ENCODE data around the gene CHRNA1.

Gene CHRNA1

GRCh38 chr2:174766271-174766670, 2.0 kb upstream of the CHRNA1 start:
- Histone ChIP-seq H3K9me3 (ENCODE audit: low read length) (no peaks in the 10 kb centered on the region), H3K4me3 (ENCODE audit: low read depth, low read length, poor library complexity, severe bottlenecking) (no peak overlapping the region), H3K9ac (ENCODE audit: low read length) (no peak overlapping the region), H3K27me3 (ENCODE audit: insufficient read depth, low read length) (no peaks in the 10 kb centered on the region), H3K36me3 (ENCODE audit: insufficient read depth, low read length) (no peaks in the 10 kb centered on the region), H3K9me2 (ENCODE audit: low read depth, low read length) (no peaks in the 10 kb centered on the region), H2AFZ (ENCODE audit: low read length) (no peak overlapping the region), H3K27ac (ENCODE audit: low read depth, low read length, poor library complexity, severe bottlenecking) (no peak overlapping the region), H3K79me2 (ENCODE audit: insufficient read depth, low read length) (no peaks in the 10 kb centered on the region), H3K4me1 (ENCODE audit: insufficient read depth, low read length, severe bottlenecking) (peaks cover 13% of the 10 kb centered on the region), H3K4me2 (ENCODE audit: low read length) (no peak overlapping the region), H4K20me1 (ENCODE audit: insufficient read depth, low read length) (no peaks in the 10 kb centered on the region), H3F3A (ENCODE audit: insufficient read depth, low read length) (no peaks in the 10 kb centered on the region)
- TF ChIP-seq CTCF (IDR thresholded peaks at IDR 0.05; ENCODE audit: low read length), result no peak
- no peak for TF ChIP-seq EZH2 (IDR thresholded peaks at IDR 0.05; ENCODE audit: borderline replicate concordance, low read length)

GRCh38 chr2:174765576-174765975, 1.3 kb upstream of the CHRNA1 start:
- Histone ChIP-seq H3K9me3 (ENCODE audit: low read length) (no peaks in the 10 kb centered on the region), H3K27me3 (ENCODE audit: insufficient read depth, low read length) (no peaks in the 10 kb centered on the region), H3F3A (ENCODE audit: insufficient read depth, low read length) (no peaks in the 10 kb centered on the region), H3K27ac (ENCODE audit: low read depth, low read length, poor library complexity, severe bottlenecking) (no peak overlapping the region), H3K4me1 (ENCODE audit: insufficient read depth, low read length, severe bottlenecking) (peaks cover 9% of the 10 kb centered on the region), H3K36me3 (ENCODE audit: insufficient read depth, low read length) (no peaks in the 10 kb centered on the region), H3K9ac (ENCODE audit: low read length) (no peak overlapping the region), H2AFZ (ENCODE audit: low read length) (no peak overlapping the region), H3K4me2 (ENCODE audit: low read length) (no peak overlapping the region), H4K20me1 (ENCODE audit: insufficient read depth, low read length) (no peaks in the 10 kb centered on the region), H3K4me3 (ENCODE audit: low read depth, low read length, poor library complexity, severe bottlenecking) (no peak overlapping the region), H3K9me2 (ENCODE audit: low read depth, low read length) (no peaks in the 10 kb centered on the region), H3K79me2 (ENCODE audit: insufficient read depth, low read length) (no peaks in the 10 kb centered on the region)
- no peak for TF ChIP-seq CTCF (IDR thresholded peaks at IDR 0.05; ENCODE audit: low read length)
- no peak for TF ChIP-seq EZH2 (IDR thresholded peaks at IDR 0.05; ENCODE audit: borderline replicate concordance, low read length)

GRCh38 chr2:174763780-174764179, 492 bp downstream of the CHRNA1 start:
- H3F3A ChIP-seq (ENCODE audit: insufficient read depth, low read length), result no peaks in the 10 kb centered on the region
- H4K20me1 ChIP-seq (ENCODE audit: insufficient read depth, low read length), result no peaks in the 10 kb centered on the region
- no peak for TF ChIP-seq EZH2 (IDR thresholded peaks at IDR 0.05; ENCODE audit: borderline replicate concordance, low read length)
- TF ChIP-seq CTCF (IDR thresholded peaks at IDR 0.05; ENCODE audit: low read length), result no peak
- no peaks in the 10 kb centered on the region for H3K79me2 ChIP-seq (ENCODE audit: insufficient read depth, low read length)
- no peaks in the 10 kb centered on the region for H3K36me3 ChIP-seq (ENCODE audit: insufficient read depth, low read length)
- no peak overlapping the region for H3K4me3 ChIP-seq (ENCODE audit: low read depth, low read length, poor library complexity, severe bottlenecking)
- no peak overlapping the region for H2AFZ ChIP-seq (ENCODE audit: low read length)
- no peaks in the 10 kb centered on the region for H3K9me3 ChIP-seq (ENCODE audit: low read length)
- H3K9ac ChIP-seq (ENCODE audit: low read length), result no peak overlapping the region
- H3K4me2 ChIP-seq (ENCODE audit: low read length), result no peak overlapping the region
- no peaks in the 10 kb centered on the region for H3K27me3 ChIP-seq (ENCODE audit: insufficient read depth, low read length)
- H3K27ac ChIP-seq (ENCODE audit: low read depth, low read length, poor library complexity, severe bottlenecking), result no peak overlapping the region
- H3K4me1 ChIP-seq (ENCODE audit: insufficient read depth, low read length, severe bottlenecking), result peaks cover 9% of the 10 kb centered on the region
- H3K9me2 ChIP-seq (ENCODE audit: low read depth, low read length), result no peaks in the 10 kb centered on the region

Data from OCI-LY1 (cell line).